Spleen (tissue), 7 donors: ENCODE data around the gene PTPN18.

Experiments
- CTCF ChIP-seq, 11 experiments: fragments of 200-600 bp in 7 of 11; fragments of 450-650 bp in 4 of 11; sonication (generic) in 4 of 11; IDR thresholded peaks in 8 of 11; conservative IDR thresholded peaks in 3 of 11; 1 replicate in 7 of 11; 2 replicates in 4 of 11; pipeline versions ENCODE4 v1.4.0 to v1.8.0; 2016 to 2021; ENCODE audit warnings: antibody characterized with exemption in 11 of 11, inconsistent platforms in 4 of 11, mild to moderate bottlenecking in 1 of 11
- POLR2A ChIP-seq, 3 donors: fragments of 450-650 bp; IDR thresholded peaks; one replicate each; pipeline ENCODE4 v1.5.1; 2017; ENCODE audit warnings: antibody characterized with exemption in 3 of 3, mild to moderate bottlenecking in 1 of 3
- donor health status: DM: no; HTN: no; CAD: no; lungs with moderate emphysema.
- donor health status: DM: no; HTN: no; CAD: no.
- donor health status: DM: no; HTN: no; CAD: no.

GRCh38 chr2:130316596-130316995 is 39.3 kb upstream of the PTPN18 start:
- TF ChIP-seq POLR2A (IDR thresholded peaks at IDR 0.05) (no peak), CTCF (IDR thresholded peaks at IDR 0.05 in 8 of 11, conservative IDR thresholded peaks at IDR 0.05 in 3 of 11) (no peak)
